Brain microvascular endothelial cell (primary cell): ENCODE data around the gene HK3.

Experiments
- DNase-seq: peaks from one replicate; pipeline ENCODE4 v3.0.0-alpha.2; 2020
- H3K27ac ChIP-seq: fragments of 250-450 bp; sonication (Bioruptor Pico); 2 replicates; pipeline ENCODE4 v1.5.1; 2020; ENCODE audit warnings: mild to moderate bottlenecking, moderate library complexity
- H3K27me3 ChIP-seq: fragments of 250-450 bp; sonication (Bioruptor Pico); replicated peaks from 2 replicates; pipeline ENCODE4 v1.5.1; 2020; ENCODE audit warnings: mild to moderate bottlenecking
- H3K36me3 ChIP-seq: fragments of 250-450 bp; sonication (Bioruptor Pico); replicated peaks from 2 replicates; pipeline ENCODE4 v1.5.1; 2020; ENCODE audit warnings: mild to moderate bottlenecking
- H3K4me3 ChIP-seq: 2 replicates; pipeline ENCODE4 v1.5.1; 2011; ENCODE audit warnings: low read depth, mild to moderate bottlenecking, control low read depth, low read length, moderate library complexity
- in situ Hi-C: cut with HindIII; loops from 2 replicates; pipeline ENCODE4 v1.10.0; 2017; ENCODE audit warnings: low sequenced_read_pairs, low pct_ligation_motif_present
- TF ChIP-seq, protein P1 (sequence below): IDR thresholded peaks from 2 replicates; pipeline ENCODE4 v1.5.1; 2011; ENCODE audit warnings: low read depth, mild to moderate bottlenecking, moderate library complexity, low read length, control low read depth, inconsistent platforms; ENCODE audit errors: missing control alignments

HK3 gene

DNA sequence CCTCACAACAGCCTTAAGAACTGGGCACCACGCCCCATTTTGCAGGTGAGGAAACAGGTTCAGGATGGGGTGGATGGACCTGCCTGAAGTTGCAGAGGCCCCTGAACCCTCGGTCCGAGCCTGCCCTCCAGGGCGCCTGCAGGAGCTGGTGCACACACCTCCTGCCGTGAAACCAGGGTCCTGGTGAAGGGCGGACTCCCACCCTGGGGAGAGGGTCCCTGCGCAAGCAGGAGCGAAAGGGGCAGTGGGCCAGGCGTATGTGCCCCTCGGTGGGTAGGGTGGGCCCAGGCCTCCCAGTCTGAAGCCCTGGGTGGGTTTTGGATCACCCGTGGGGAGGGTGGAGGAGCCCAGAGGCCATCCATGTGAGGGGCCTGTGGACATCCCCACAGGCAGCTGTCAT, 37.9 kb downstream of the HK3 start:
- in situ Hi-C loops, result no loop called here

GRCh38 chr5:176860381-176860780, 38.8 kb downstream of the HK3 start:
- in situ Hi-C loops, result no loop called here
- Histone ChIP-seq H3K27me3 (peaks cover 30% of the 10 kb centered on the region), H3K4me3 (no peak overlapping the region), H3K36me3 (no peaks in the 10 kb centered on the region), H3K27ac (no peak overlapping the region)
- TF ChIP-seq, protein P1, sequence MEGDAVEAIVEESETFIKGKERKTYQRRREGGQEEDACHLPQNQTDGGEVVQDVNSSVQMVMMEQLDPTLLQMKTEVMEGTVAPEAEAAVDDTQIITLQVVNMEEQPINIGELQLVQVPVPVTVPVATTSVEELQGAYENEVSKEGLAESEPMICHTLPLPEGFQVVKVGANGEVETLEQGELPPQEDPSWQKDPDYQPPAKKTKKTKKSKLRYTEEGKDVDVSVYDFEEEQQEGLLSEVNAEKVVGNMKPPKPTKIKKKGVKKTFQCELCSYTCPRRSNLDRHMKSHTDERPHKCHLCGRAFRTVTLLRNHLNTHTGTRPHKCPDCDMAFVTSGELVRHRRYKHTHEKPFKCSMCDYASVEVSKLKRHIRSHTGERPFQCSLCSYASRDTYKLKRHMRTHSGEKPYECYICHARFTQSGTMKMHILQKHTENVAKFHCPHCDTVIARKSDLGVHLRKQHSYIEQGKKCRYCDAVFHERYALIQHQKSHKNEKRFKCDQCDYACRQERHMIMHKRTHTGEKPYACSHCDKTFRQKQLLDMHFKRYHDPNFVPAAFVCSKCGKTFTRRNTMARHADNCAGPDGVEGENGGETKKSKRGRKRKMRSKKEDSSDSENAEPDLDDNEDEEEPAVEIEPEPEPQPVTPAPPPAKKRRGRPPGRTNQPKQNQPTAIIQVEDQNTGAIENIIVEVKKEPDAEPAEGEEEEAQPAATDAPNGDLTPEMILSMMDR, result no peak
- no peak for DNase-seq

More for the DNA sequence above, 37.9 kb downstream of the HK3 start:
- no peak overlapping the region for H3K27ac ChIP-seq
- H3K4me3 ChIP-seq, result no peak overlapping the region
- peaks cover 37% of the 10 kb centered on the region for H3K27me3 ChIP-seq
- no peaks in the 10 kb centered on the region for H3K36me3 ChIP-seq
- TF ChIP-seq, protein P1, result no peak
- no peak for DNase-seq

- Histone ChIP-seq H3K4me3 (no peak overlapping the region), H3K27me3 (peaks cover 26% of the 10 kb centered on the region), H3K36me3 (no peaks in the 10 kb centered on the region), H3K27ac (no peak overlapping the region)
- in situ Hi-C loops, result no loop called here
- TF ChIP-seq, protein P1, result no peak
- no peak for DNase-seq
Measured at GRCh38 chr5:176859916-176860315, 39.2 kb downstream of the HK3 start.

GRCh38 chr5:176857894-176858273, 41.3 kb downstream of the HK3 start:
- DNase-seq, result no peak
- Histone ChIP-seq H3K27ac (no peak overlapping the region), H3K4me3 (no peak overlapping the region), H3K36me3 (no peaks in the 10 kb centered on the region), H3K27me3 (peaks cover 9% of the 10 kb centered on the region)
- TF ChIP-seq, protein P1, result no peak
- in situ Hi-C loops, result no loop called here

- in situ Hi-C loops, result no loop called here
- peaks cover 5% of the 10 kb centered on the region for H3K27me3 ChIP-seq
- H3K27ac ChIP-seq, result no peak overlapping the region
- H3K4me3 ChIP-seq, result no peak overlapping the region
- TF ChIP-seq, protein P1, result no peak
- no peak for DNase-seq
- no peaks in the 10 kb centered on the region for H3K36me3 ChIP-seq
Measured at GRCh38 chr5:176857216-176857893, 41.8 kb downstream of the HK3 start.

DNA sequence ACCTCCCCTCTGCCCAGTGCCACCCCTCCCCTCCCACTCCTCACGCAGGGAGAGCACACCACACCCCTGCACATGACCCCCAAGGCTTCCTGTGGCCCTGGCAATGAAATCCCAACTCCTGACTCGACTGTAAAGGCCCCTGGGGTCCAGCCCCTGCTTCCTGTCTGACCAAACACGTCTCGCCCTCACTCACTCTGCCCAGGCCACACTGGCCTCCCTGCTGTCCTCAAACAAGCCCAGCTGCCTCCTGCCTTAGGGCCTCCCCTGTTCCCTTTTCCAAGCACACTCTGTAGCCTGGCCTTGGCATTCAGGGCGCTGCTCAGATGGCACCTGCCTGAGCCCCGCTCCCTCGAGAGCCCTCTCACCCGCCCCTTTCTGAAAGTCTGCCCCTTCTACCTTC, 42.4 kb downstream of the HK3 start:
- TF ChIP-seq, protein P1, result no peak
- H3K4me3 ChIP-seq, result no peak overlapping the region
- H3K36me3 ChIP-seq, result no peaks in the 10 kb centered on the region
- H3K27me3 ChIP-seq, result no peaks in the 10 kb centered on the region
- no peak for DNase-seq
- H3K27ac ChIP-seq, result no peak overlapping the region
- in situ Hi-C loops, result no loop called here
